OCI-LY1 (cell line): ENCODE measurements around the gene SLC9A1.
A peak's percentile ranks its signal among the peaks of the same experiment; 100 is the strongest.

Experiments
- H2AFZ ChIP-seq: fragments of 200-600 bp; sonication (generic), shearing (Covaris generic); 2 replicates; pipeline ENCODE4 v1.6.0; 2014; ENCODE audit warnings: antibody characterized with exemption, mild to moderate bottlenecking, low read length
- H3F3A ChIP-seq: fragments of 200-600 bp; sonication (generic), shearing (Covaris generic); 2 replicates; pipeline ENCODE4 v1.6.0; 2014; ENCODE audit warnings: mild to moderate bottlenecking, antibody characterized with exemption, low read length, moderate library complexity; ENCODE audit not compliant: insufficient read depth
- H3K27ac ChIP-seq: fragments of 200-600 bp; sonication (generic); 2 replicates; pipeline ENCODE4 v1.5.1; 2014; ENCODE audit warnings: low read length, mixed run types, mild to moderate bottlenecking, low read depth; ENCODE audit not compliant: poor library complexity, severe bottlenecking
- H3K27me3 ChIP-seq: fragments of 200-600 bp; sonication (generic); 2 replicates; pipeline ENCODE4 v1.6.0; 2014; ENCODE audit warnings: antibody characterized with exemption, mild to moderate bottlenecking, low read length, moderate library complexity; ENCODE audit not compliant: insufficient read depth
- H3K36me3 ChIP-seq: fragments of 200-600 bp; sonication (generic); 2 replicates; pipeline ENCODE4 v1.6.1; 2014; ENCODE audit warnings: mild to moderate bottlenecking, antibody characterized with exemption, low read length, moderate library complexity, mixed read lengths; ENCODE audit not compliant: insufficient read depth
- H3K4me1 ChIP-seq: fragments of 200-600 bp; sonication (generic); 2 replicates; pipeline ENCODE4 v1.5.1; 2014; ENCODE audit warnings: mild to moderate bottlenecking, low read length, moderate library complexity; ENCODE audit not compliant: insufficient read depth, severe bottlenecking
- H3K4me2 ChIP-seq: fragments of 200-600 bp; sonication (generic), shearing (Covaris generic); 2 replicates; pipeline ENCODE4 v1.6.1; 2014; ENCODE audit warnings: low read length
- H3K4me3 ChIP-seq: fragments of 200-600 bp; sonication (generic); 2 replicates; pipeline ENCODE4 v1.5.1; 2014; ENCODE audit warnings: low read length, low read depth, mild to moderate bottlenecking, mixed read lengths; ENCODE audit not compliant: poor library complexity, severe bottlenecking
- H3K79me2 ChIP-seq: fragments of 200-600 bp; shearing (Covaris generic); 2 replicates; pipeline ENCODE4 v1.6.1; 2016; ENCODE audit warnings: mixed run types, low read length, mixed read lengths; ENCODE audit not compliant: insufficient read depth
- H3K9ac ChIP-seq: fragments of 200-600 bp; sonication (generic), shearing (Covaris generic); 2 replicates; pipeline ENCODE4 v1.6.1; 2014; ENCODE audit warnings: mild to moderate bottlenecking, low read length, mixed read lengths
- H3K9me2 ChIP-seq: fragments of 200-600 bp; sonication (generic), shearing (Covaris generic); 2 replicates; pipeline ENCODE4 v1.6.1; 2014; ENCODE audit warnings: low read depth, mild to moderate bottlenecking, low read length, mixed read lengths
- H3K9me3 ChIP-seq: fragments of 200-600 bp; shearing (Covaris generic); 2 replicates; pipeline ENCODE4 v1.6.1; 2014; ENCODE audit warnings: low read length, mixed read lengths
- H4K20me1 ChIP-seq: fragments of 200-600 bp; sonication (generic), shearing (Covaris generic); 2 replicates; pipeline ENCODE4 v1.6.0; 2016; ENCODE audit warnings: mild to moderate bottlenecking, low read length; ENCODE audit not compliant: insufficient read depth
- EZH2 ChIP-seq: fragments of 200-600 bp; sonication (generic), shearing (Covaris generic); IDR thresholded peaks from 2 replicates; pipeline ENCODE4 v1.8.0; 2017; ENCODE audit warnings: borderline replicate concordance, mixed run types, mild to moderate bottlenecking, antibody characterized with exemption, low read length, moderate library complexity, mixed read lengths
- TF ChIP-seq, protein P1 (sequence below): fragments of 200-600 bp; sonication (generic), shearing (Covaris generic); IDR thresholded peaks from 2 replicates; pipeline ENCODE4 v1.5.1; 2017; ENCODE audit warnings: mild to moderate bottlenecking, antibody characterized with exemption, low read length, moderate library complexity, mixed read lengths

Gene SLC9A1

DNA sequence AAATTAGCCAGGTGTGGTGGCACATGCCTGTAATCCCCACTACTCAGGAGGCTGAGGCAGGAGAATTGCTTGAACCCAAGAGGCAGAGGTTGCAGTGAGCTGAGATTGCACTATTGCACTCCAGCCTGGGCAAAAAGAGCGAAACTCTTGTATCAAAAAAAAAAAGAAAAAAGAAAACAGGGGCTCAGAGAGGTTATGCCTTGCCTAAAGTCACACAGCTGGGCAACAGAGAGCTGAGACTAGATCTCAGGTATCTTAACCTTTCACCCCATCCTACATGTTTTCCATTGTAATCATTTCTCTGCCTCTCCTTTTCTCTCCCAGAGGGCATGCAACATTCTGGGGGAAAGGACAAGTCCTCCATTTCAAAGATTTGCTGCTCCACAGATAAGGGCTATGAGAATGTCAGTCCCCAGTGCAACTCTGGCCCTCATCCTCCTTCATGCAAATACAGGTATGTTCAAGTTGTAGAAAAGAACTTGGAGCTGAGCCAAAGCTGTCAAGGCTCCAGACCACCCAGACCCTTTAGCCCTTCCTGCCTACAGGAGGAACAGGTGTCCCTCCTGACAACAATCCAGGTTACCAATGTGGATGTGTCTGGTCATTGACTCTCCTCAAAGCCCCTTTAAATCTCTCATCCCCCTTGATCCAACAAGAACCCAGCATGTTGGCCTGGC lies 6.9 kb downstream of the SLC9A1 start:
- TF ChIP-seq EZH2: no peak
- TF ChIP-seq, protein P1, sequence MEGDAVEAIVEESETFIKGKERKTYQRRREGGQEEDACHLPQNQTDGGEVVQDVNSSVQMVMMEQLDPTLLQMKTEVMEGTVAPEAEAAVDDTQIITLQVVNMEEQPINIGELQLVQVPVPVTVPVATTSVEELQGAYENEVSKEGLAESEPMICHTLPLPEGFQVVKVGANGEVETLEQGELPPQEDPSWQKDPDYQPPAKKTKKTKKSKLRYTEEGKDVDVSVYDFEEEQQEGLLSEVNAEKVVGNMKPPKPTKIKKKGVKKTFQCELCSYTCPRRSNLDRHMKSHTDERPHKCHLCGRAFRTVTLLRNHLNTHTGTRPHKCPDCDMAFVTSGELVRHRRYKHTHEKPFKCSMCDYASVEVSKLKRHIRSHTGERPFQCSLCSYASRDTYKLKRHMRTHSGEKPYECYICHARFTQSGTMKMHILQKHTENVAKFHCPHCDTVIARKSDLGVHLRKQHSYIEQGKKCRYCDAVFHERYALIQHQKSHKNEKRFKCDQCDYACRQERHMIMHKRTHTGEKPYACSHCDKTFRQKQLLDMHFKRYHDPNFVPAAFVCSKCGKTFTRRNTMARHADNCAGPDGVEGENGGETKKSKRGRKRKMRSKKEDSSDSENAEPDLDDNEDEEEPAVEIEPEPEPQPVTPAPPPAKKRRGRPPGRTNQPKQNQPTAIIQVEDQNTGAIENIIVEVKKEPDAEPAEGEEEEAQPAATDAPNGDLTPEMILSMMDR: no peak
- Histone ChIP-seq H4K20me1 (no peaks in the 10 kb centered on the region), H3K4me1 (peaks cover 80% of the 10 kb centered on the region), H3K27ac (peak overlapping the region; percentile 96), H3K4me2 (peak overlapping the region; percentile 61), H3F3A (no peaks in the 10 kb centered on the region), H3K27me3 (no peaks in the 10 kb centered on the region), H3K79me2 (peaks cover 18% of the 10 kb centered on the region; the same call in 1 of the 2 replicates), H3K36me3 (no peaks in the 10 kb centered on the region; the same call in 1 of the 2 replicates), H3K9me2 (no peaks in the 10 kb centered on the region), H2AFZ (no peak overlapping the region), H3K4me3 (peak overlapping the region; percentile 29), H3K9me3 (no peaks in the 10 kb centered on the region), H3K9ac (peak overlapping the region; percentile 38; the same call in 1 of the 2 replicates)

DNA sequence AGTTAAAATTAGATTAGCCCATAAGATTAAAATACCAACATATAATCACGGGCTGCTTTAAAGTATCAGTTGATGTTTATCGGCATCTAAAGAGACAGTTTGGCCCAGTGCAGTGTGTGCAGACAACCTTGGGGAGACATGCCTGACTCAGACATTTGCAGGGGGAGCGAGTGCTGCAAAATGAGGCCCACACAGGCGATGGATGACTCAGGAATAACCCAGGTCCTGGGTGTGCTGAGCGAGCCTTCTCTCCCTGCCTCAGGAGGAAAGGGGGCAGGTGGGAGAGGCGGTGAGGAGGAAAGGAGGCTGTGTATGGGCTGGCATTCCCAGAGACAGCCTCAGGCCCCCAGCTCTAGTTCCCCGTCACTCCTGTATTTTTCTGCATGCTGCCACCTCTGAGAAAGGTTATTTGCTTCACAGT lies 9.0 kb downstream of the SLC9A1 start:
- Histone ChIP-seq H3K27me3 (no peaks in the 10 kb centered on the region), H3K4me1 (peaks cover 79% of the 10 kb centered on the region), H3K9me2 (no peaks in the 10 kb centered on the region), H3K36me3 (no peaks in the 10 kb centered on the region; the same call in 1 of the 2 replicates), H3K9ac (no peak overlapping the region), H3K27ac (peak overlapping the region; percentile 3), H4K20me1 (no peaks in the 10 kb centered on the region), H3K9me3 (no peaks in the 10 kb centered on the region), H3K79me2 (peaks cover 11% of the 10 kb centered on the region; the same call in 1 of the 2 replicates), H2AFZ (no peak overlapping the region), H3F3A (no peaks in the 10 kb centered on the region), H3K4me2 (no peak overlapping the region), H3K4me3 (no peak overlapping the region)
- TF ChIP-seq, protein P1: no peak
- no peak for TF ChIP-seq EZH2

DNA sequence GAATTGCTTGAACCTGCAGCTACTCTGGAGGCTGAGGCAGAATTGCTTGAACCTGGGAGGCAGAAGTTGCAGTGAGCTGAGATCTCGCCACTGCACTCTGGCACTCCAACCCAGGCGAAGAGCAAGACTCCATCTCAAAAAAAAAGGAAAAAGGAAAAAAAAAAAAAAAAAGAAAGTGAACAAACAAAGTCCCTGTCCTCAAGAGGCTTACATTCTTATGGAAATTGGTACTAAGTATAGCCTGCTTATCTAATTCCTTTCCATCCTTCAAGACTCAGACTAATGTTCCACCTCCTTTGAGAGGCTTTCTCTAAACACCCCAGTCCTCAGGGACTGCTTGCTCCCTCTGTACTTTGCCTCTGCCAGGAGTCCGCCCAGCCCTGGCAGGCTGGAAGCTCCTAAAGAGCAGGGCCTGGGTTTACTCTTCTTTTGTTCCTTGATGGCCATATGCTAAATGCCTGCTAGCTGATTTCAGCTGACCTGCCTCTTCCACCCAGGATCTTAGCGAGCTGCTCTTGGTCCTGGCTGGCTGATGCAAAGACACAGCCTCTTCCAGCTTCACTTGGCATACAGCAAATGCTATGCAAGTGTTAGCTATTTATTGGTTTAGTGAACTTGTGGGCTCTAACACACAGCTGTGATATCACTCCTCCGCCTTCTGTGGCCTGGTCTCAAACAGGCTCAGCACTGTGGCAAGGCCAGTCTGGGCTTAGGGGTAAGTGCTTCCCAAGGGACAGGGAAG lies 9.8 kb downstream of the SLC9A1 start:
- Histone ChIP-seq H3K9me2 (no peaks in the 10 kb centered on the region), H4K20me1 (no peaks in the 10 kb centered on the region), H2AFZ (no peak overlapping the region), H3K4me3 (no peak overlapping the region), H3K4me2 (no peak overlapping the region), H3K27ac (peak overlapping the region; percentile 3), H3K79me2 (peaks cover 11% of the 10 kb centered on the region; the same call in 1 of the 2 replicates), H3K9me3 (no peaks in the 10 kb centered on the region), H3K36me3 (no peaks in the 10 kb centered on the region; the same call in 1 of the 2 replicates), H3K27me3 (no peaks in the 10 kb centered on the region), H3F3A (no peaks in the 10 kb centered on the region), H3K4me1 (peaks cover 70% of the 10 kb centered on the region), H3K9ac (no peak overlapping the region)
- no peak for TF ChIP-seq EZH2
- TF ChIP-seq, protein P1: no peak
